SK-N-SH (cell line): ENCODE results near the gene DENND1A.

ENCODE experiments used
- JUND ChIP-seq: IDR thresholded peaks from 2 replicates; pipeline ENCODE4 v1.4.0; 2012
- POLR2AphosphoS5 ChIP-seq: IDR thresholded peaks from 2 replicates; pipeline ENCODE4 v1.6.1; 2012; ENCODE audit warnings: low read depth, low read length
- TCF12 ChIP-seq: IDR thresholded peaks from 2 replicates; pipeline ENCODE4 v1.4.0; 2012

GRCh38 chr9:123637945-123638634, 291.8 kb downstream of the DENND1A start:
- TF ChIP-seq POLR2AphosphoS5: no peak
- TF ChIP-seq JUND: no peak
- no peak for TF ChIP-seq TCF12
